ENCODE data around the gene CCDC83.
"Not testable (repeated sequence)": the region's sequence is repeated elsewhere in the genome, so short reads cannot be mapped to it uniquely, and the experiment has no call there.

Gene CCDC83

GRCh38 chr11:85945296-85945695 lies 90.1 kb downstream of the CCDC83 start:
- DNase-seq (ENCODE audit: low spot score) = no peak

- no peak for DNase-seq (ENCODE audit: low spot score)
Observed at GRCh38 chr11:85945788-85946187, 90.6 kb downstream of the CCDC83 start.

GRCh38 chr11:85946221-85946620 lies 91.0 kb downstream of the CCDC83 start:
- no peak for DNase-seq (ENCODE audit: low spot score)

GRCh38 chr11:85947431-85948272 lies 92.5 kb downstream of the CCDC83 start:
- DNase-seq (ENCODE audit: low spot score) = no peak

GRCh38 chr11:85948884-85949283 lies 93.7 kb downstream of the CCDC83 start:
- no peak for DNase-seq (ENCODE audit: low spot score)

GRCh38 chr11:85949798-85950197 lies 94.6 kb downstream of the CCDC83 start:
- DNase-seq (ENCODE audit: low spot score) = no peak

- no peak for DNase-seq (ENCODE audit: low spot score)
Observed at GRCh38 chr11:85950317-85951048, 95.3 kb downstream of the CCDC83 start.

GRCh38 chr11:85951049-85951405 lies 95.8 kb downstream of the CCDC83 start:
- DNase-seq (ENCODE audit: low spot score) = no peak

- no peak for DNase-seq (ENCODE audit: low spot score)
Observed at GRCh38 chr11:85951428-85952107, 96.4 kb downstream of the CCDC83 start.

- DNase-seq (ENCODE audit: low spot score) = not testable (repeated sequence)
Observed at GRCh38 chr11:85952108-85952485, 96.9 kb downstream of the CCDC83 start.

- no peak for DNase-seq (ENCODE audit: low spot score)
Observed at GRCh38 chr11:85953491-85954143, 98.4 kb downstream of the CCDC83 start.

GRCh38 chr11:85955531-85955930 lies 100.3 kb downstream of the CCDC83 start:
- no peak for DNase-seq (ENCODE audit: low spot score)

GRCh38 chr11:85960678-85961077 lies 105.5 kb downstream of the CCDC83 start:
- no peak for DNase-seq (ENCODE audit: low spot score)

GRCh38 chr11:85961130-85961529 lies 105.9 kb downstream of the CCDC83 start:
- no peak for DNase-seq (ENCODE audit: low spot score)

GRCh38 chr11:85961930-85962363 lies 106.8 kb downstream of the CCDC83 start:
- DNase-seq (ENCODE audit: low spot score) = no peak

- no peak for DNase-seq (ENCODE audit: low spot score)
Observed at GRCh38 chr11:85965202-85965601, 110.0 kb downstream of the CCDC83 start.

GRCh38 chr11:85967457-85967856 lies 112.3 kb downstream of the CCDC83 start:
- DNase-seq (ENCODE audit: low spot score) = no peak

Measured in HuH-7 (cell line).